ENCODE results near the gene MGAT4D.
"Not testable (repeated sequence)": the region's sequence is repeated elsewhere in the genome, so short reads cannot be mapped to it uniquely, and the experiment has no call there.

Gene MGAT4D

DNA sequence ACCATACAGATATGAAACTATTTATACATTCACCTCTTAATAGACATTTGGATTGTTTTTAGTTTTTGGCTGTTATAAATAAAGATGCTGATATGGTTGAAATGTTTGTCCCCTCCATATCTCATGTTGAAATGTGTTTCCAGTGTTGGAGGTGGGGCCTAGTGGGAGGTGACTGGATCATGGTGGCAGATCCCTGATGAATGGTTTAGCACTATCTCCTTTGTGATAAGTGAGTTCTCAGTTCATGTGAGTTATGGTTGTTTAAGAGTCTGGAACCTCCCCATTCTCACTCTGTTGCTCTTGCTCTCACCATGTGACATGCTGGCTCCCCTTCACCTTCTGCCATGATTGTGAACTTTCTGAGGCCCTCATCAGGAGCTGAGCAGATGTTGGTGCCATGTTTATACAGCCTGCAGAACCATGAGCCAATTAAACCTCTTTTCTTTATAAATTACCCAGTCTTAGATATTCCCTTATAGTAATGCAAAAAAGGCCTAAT, 58.4 kb downstream of the MGAT4D start:
- DNase-seq (ENCODE audit: low spot score), result no peak

DNA sequence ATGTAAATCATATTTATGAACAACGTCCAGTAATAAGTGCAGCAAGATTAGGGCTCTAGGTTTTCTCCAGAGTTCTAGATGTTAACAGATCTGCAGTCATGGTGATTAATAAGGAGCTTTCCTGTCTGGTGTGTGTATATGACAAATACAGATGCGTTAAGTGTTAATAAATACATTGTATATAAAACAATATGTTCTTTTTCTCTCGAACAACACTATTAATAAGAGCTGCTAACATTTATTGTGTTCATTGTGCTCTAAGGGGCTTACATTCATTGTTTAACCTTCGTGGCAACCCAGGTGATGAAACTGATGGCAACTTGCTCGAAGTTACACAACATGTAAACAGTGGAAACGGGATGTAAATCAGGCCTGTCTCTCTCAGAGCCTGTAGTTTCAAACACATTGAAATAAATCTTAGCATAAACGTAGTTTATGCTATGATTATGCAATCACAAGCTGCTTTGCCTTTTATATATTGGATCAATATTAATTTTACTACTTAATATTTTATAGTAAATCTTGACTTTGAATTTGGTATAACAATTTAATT, 70.1 kb downstream of the MGAT4D start:
- no peak for DNase-seq (ENCODE audit: low spot score)

DNA sequence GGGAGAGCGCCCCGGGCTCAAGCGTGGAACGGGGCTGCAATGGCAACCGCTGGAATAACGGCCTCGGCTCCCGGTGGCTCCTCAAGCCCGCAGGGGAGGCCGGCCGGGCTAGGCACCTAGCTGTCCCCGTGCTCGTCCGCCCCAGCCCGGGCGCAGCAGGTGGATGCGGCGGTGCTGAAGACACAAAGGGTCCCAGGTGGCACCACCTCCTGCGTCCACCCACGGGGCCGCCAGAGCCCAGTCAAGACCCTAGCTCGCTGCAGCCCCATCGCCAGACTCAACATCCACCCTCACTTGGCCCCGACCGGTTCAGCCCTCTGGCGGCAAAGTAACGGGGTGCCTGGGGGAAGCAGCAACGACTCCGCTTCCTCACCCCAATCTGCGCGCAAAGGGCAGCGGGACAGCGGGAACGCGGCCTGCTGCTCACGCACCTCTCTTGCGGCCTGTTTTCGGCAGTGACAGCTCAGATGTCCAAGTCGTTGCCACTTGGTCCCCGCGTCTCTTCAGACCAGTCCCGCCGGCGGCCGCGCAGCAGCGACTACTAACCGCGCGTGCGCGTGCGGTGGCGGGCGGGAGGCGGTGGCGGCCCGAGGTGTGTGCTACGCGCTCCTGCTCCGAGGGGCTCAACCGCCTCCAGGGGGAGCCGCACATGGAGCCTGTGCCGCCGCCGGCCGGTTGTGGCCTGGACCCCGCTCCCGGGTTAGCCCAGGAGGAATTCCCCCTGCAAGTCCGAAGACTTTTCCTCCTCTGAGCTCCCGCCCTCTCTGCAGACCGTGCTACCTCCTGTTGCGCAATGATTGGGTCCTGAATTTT, 70.8 kb downstream of the MGAT4D start, which contains the start of gene CLGN:
Gene CLGN, minus strand, starts transcription at position 543 of the 813 bp plus-strand sequence. CDS start 14,570 bp downstream, outside the sequence.
- DNase-seq (ENCODE audit: low spot score), result peak; percentile 49

DNA sequence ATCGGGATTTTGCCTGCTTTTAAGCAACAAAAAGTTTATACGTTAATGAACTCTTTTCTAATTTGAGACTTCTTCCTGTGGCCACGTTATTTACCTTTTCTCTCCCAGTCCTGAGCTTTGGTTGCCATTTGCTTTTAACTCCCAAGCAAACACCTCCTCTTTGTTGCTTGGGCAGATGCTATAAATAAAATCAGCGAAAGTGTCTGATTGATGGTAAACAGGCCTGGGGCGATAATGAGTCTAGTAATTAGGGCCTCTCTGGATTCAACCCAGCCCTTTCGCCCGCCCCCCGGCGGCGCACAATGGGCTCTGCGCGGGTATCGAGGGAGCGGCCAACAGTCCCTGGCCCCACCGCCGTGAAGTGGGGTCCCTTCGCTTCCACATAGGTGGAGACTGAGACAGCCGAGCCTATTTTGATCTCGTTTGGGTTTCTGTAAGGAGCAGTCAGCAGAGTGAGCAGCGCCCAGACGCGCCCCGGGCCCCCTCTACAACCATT, 71.4 kb downstream of the MGAT4D start:
- no peak for DNase-seq (ENCODE audit: low spot score)

DNA sequence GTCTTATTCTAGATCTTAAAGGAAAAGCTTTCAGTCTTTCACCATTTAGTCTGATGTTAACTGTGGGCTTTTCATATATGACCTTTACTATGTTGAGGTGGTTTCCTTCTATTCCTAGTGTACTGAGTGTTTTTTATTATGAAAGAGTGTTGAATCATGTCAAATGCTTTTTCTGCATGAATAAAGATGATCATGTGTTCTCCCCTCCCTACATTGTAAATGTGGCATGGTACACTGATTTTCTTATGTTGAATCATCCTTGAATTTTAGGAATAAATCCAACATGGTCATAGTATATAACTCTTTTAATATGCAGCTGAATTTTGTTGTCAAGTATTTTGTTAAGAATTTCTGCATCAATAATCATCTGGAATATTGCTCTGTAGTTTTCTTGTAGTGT, 75.0 kb downstream of the MGAT4D start:
- DNase-seq (ENCODE audit: low spot score), result no peak

DNA sequence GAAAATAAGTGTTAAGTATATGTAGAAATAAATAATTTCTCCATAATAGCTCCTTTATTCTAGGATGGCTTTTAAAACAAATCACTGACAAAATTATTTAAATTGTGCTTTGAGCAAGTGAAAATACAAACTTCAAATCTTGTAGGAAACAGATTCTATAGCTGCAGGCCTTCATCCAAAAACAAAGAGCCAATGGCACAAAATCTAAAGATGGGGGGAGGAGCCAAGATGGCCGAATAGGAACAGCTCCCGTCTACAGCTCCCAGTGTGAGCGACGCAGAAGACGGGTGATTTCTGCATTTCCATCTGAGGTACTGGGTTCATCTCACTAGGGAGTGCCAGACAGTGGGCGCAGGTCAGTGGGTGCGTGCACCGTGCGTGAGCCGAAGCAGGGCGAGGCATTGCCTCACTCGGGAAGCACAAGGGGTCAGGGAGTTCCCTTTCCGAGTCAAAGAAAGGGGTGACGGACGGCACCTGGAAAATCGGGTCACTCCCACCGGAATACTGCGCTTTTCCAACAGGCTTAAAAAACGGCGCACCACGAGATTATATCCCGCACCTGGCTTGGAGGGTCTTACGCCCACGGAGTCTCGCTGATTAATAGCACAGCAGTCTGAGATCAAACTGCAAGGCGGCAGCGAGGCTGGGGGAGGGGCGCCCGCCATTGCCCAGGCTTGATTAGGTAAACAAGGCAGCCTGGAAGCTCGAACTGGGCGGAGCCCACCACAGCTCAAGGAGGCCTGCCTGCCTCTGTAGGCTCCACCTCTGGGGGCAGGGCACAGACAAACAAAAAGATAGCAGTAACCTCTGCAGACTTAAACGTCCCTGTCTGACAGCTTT, 84.7 kb downstream of the MGAT4D start:
- not testable (repeated sequence) for DNase-seq (ENCODE audit: low spot score)

DNA sequence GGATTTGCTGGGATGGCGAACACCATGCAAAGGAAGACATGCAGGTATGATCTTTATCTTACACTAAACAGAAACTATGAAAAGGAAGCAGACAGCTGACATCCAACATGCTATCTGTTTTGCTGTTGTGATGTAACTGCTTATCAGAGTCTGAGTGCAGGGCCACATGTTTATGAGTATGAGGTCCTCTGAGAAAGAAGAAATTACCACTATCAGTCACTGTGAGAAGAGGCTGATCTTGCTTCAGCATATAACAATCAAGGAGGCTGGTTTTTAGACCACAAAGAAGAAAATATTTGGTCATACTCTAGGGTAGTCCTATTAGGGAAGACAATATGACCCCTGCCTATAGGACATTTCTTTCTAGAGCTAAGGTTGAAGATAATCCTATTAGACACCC, 89.1 kb downstream of the MGAT4D start:
- no peak for DNase-seq (ENCODE audit: low spot score)

DNA sequence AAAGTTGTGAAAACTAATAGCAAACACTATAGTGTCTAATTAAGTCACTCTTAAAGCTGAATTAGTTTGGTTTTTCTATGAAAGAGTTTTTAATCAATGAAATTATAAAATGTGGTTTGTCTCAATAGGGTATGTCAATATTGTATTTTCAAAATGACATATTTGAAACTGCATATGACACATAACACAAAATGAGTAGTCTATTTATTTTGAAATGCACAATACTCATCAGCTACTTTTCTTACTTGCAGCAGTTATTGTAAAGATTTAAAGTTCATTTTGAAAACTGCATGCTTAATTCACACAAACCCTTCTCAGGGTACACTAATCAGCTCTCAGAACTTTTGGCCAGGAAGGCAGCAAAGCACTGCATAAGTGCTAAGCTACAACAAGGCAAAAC, 91.8 kb downstream of the MGAT4D start:
- peak; percentile 15 for DNase-seq (ENCODE audit: low spot score)

DNA sequence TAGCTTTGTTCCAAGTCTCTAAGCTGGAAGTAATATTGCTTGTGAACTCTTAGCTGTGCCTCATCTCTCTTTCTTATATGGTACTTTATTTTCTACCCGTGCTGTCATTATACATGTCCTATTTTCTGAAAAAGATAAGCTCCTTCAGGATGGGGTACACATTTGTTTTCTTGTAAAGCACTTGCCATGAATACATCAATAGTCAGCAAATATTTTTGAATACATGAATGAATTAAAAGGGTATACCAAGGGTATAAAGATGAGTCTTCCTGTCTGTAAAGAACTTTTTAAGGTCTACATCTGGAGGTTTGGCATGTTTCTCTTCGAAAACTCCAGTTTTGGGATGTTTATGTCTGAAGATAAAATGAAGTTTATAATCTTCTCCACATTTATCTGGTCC, 98.0 kb downstream of the MGAT4D start:
- no peak for DNase-seq (ENCODE audit: low spot score)

DNA sequence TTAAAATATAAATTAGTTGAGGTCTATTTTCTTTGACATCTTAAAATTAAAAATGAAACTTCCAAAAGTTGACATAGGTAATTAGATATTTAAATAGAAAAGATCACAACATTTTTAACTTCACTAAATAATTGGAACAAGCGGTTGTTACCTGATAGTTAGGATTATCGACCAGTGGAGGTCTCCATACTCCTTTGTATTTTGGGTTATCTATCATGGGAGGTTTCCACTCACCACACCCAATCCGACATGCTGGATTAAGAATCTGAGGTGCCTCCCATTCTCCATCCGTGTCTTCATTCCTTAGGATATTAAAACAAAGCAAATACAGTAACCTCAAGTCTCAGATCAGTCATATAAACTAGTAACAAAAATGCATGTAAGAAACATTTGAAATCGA, 102.4 kb downstream of the MGAT4D start:
- no peak for DNase-seq (ENCODE audit: low spot score)
